HG03442 (cell line): ENCODE measurements around the gene POLA2.
"Not testable (repeated sequence)": the region's sequence is repeated elsewhere in the genome, so short reads cannot be mapped to it uniquely, and the experiment has no call there.

ENCODE experiments used
- ATAC-seq: cut with Tn5 transposase; IDR thresholded peaks from one replicate; pipeline ENCODE4 v1.9.1; 2021; ENCODE audit warnings: mild to moderate bottlenecking, moderate library complexity; ENCODE audit not compliant: unreplicated experiment

POLA2 gene

DNA sequence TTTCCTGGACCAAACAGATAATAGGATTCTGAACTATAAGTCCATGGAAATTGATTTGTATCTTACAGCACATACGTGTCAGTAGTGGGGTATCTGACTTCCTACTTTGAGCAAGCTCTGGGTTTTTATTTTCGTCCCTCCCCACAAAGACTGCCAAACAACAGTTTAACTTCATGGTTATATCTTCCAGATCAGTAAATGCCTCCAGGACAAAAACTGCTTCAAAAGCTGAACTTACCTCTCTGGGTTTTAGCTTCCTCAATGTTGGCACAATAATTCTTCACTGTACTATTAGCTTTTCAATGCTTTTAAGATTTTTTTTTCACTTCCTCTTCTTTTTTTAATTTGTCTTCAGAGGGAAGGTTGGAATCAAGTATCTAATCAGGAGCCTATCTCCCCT is 67.7 kb downstream of the POLA2 start:
- ATAC-seq: no peak

DNA sequence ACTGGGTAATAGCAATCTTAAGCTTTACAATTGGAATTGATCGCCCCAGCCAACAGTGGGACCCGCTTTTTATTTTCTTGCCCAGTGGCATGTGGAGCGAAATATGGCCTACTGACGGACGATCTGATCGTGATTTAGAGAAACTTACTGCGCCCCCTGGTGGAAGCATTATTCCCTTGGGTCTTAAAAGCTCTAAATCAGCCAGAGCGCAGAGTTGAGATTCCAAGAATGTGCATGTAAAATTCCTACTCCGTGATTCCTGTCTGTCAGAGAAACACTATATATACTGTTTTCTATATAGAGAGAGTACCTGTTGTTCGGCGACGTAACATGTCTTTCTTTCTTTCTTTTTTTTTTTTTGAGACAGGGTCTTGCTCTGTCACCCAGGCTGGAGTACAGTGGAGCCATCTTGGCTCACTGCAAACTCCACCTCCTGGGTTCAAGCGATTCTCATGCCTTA is 68.2 kb downstream of the POLA2 start:
- ATAC-seq: no peak

DNA sequence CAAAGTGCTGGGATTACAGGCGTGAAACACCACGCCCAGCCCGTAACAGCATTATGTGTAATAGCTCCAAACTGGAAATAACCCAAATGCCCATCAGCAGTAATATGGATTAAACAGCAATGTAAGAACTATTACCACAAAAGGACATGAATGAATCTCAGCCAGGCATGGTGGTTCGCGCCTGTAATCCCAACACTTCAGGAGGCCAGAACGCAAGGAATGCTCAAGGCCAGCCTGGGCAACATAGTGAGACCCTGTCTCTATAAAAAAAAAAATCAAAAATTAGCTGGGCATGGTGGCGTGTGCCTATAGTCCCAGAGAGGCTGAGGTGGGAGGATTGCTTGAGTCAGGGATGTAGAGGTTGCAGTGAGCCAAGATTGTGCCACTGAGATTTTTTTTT is 68.8 kb downstream of the POLA2 start:
- no peak for ATAC-seq

DNA sequence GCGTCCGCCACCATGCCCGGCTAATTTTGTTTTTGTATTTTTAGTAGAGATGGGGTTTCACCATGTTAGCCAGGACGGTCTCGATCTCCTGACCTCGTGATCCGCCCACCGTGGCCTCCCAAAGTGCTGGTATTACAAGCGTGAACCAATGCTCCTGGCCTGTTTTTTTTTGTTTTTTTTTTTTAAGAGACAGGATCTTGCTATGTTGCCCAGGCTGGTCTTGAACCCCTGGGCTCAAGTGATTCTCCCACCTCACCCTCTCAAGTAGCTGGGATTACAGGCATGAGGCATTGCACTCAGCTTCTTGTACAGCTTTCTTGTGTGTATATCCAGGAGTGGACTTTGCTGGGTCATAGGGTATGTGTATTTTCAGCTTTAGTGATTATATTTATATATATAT is 70.8 kb downstream of the POLA2 start:
- ATAC-seq: not testable (repeated sequence)

DNA sequence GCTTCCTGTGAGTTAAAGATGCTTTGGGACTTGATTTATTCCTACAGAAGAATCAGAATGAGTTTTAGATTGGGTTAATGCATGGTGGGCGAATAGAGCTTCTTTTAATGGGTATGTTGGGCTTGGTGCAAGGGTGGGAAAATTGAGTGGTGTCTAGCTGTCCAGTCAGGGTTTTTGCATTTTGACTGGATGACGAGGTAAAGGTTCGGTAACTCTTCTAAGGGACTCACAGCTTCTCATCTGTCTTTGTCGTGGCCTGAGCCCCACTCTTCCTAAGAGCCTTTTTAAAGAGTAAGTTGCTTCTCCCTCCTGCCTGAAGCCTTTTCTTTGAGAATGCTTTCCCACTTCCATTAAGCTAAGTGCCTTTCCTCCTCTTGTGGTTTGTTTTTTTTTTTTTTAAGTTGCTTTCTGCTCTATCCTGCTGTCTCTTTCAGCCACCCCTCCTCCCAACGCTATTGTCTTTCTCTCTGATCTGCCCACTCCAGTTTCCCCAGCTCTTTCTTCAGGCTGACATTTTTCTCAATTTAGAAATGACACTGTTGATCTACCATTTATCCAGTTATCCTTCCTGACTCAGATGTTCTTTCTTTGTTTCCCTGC is 73.0 kb downstream of the POLA2 start:
- ATAC-seq: no peak

DNA sequence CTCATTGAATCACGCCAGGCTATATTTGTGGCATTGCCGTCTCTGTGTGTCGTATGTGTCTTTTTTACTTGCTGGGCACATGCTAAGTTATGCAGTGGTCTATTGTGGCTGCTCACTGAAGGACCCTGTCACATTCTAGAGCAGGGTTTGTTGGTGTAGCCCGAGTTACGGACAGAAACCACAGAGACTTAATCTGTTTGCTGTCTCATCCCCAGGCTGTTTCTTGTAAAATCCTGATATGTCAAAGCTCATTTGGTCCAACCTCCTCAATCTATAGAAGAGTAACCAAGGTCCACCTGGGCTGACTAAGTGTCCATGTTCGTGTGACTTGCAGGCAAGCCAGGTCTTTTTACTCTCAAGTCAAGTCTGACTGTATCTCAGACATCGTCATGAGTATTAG is 76.9 kb downstream of the POLA2 start:
- no peak for ATAC-seq

DNA sequence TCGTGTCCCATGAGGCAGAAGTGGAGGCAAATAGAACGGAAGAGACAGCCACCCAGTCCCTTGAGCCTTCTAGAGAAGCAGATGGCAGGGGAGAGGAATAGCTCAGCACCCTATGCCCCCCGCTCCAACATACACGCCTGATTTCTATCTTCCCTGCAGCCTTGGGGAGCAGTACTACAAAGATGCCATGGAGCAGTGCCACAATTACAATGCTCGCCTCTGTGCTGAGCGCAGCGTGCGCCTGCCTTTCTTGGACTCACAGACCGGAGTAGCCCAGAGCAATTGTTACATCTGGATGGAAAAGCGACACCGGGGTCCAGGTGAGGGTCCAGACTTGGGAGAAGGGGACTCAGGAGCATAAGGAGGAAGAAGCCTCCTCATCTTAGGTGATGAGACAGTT is 78.5 kb downstream of the POLA2 start:
- no peak for ATAC-seq

DNA sequence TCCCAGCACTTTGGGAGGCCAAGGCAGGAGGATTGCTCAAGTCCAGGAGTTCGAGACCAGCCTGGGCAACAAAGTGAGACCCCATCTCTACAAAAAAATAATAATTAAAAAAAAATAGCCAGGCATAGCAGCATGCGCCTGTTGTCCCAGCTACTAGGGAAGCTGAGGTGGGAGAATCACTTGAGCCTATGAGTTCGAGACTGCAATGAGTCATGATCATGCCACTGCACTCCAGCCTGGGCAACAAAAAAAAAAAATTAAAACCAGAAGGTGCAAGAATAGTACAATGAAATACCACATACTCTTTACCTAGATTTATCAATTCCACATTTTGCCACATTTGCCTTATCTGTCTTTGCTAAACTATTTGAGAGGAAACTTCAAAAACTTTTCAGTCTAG is 80.1 kb downstream of the POLA2 start:
- ATAC-seq: no peak
